Hypothalamus (tissue), 51 donors: ENCODE results near the gene RAB13.
"Not testable (repeated sequence)": the region's sequence is repeated elsewhere in the genome, so short reads cannot be mapped to it uniquely, and the experiment has no call there.

ENCODE experiments used
- DNase-seq, 51 donors: peaks; one replicate each; lab custom pipeline; 2025; lab: John Stamatoyannopoulos, UW

Gene RAB13

GRCh38 chr1:153985941-153986761, at the start of gene RAB13:
Gene RAB13 (minus strand): TSS chr1:153986339. CDS start chr1:153986236, 103 bp downstream.
- peak in 46 of 51 donors; percentile 17 to 83 (median 66) for DNase-seq

- not testable (repeated sequence) for DNase-seq
Observed at GRCh38 chr1:154033697-154034096, 47.6 kb upstream of the RAB13 start.

GRCh38 chr1:154019940-154020339, 33.8 kb upstream of the RAB13 start:
- DNase-seq, result no peak

GRCh38 chr1:154019269-154019668, 33.1 kb upstream of the RAB13 start:
- no peak for DNase-seq

- DNase-seq, result no peak
Observed at GRCh38 chr1:154014154-154014907, 28.2 kb upstream of the RAB13 start.

- not testable (repeated sequence) for DNase-seq
Observed at GRCh38 chr1:154012543-154012942, 26.4 kb upstream of the RAB13 start.

GRCh38 chr1:154012129-154012528, 26.0 kb upstream of the RAB13 start:
- DNase-seq, result no peak

- no peak for DNase-seq
Observed at GRCh38 chr1:154006136-154006535, 20.0 kb upstream of the RAB13 start.

GRCh38 chr1:154000420-154000819, 14.3 kb upstream of the RAB13 start:
- no peak for DNase-seq

- DNase-seq, result not testable (repeated sequence)
Observed at GRCh38 chr1:153996882-153997281, 10.7 kb upstream of the RAB13 start.

GRCh38 chr1:153995640-153996039, 9.5 kb upstream of the RAB13 start:
- DNase-seq, result no peak

- DNase-seq, result no peak
Observed at GRCh38 chr1:153995202-153995601, 9.1 kb upstream of the RAB13 start.

- no peak for DNase-seq
Observed at GRCh38 chr1:153991806-153992205, 5.7 kb upstream of the RAB13 start.

- no peak for DNase-seq
Observed at GRCh38 chr1:153991151-153991630, 5.1 kb upstream of the RAB13 start.

- peak; percentile 22 to 97 (median 79) for DNase-seq
Observed at GRCh38 chr1:153990468-153991150, 4.5 kb upstream of the RAB13 start, which contains the start of gene RPS27. Gene RPS27 (plus strand): TSS chr1:153990762. CDS start chr1:153990797, 35 bp downstream.

GRCh38 chr1:153987621-153988020, 1.5 kb upstream of the RAB13 start:
- no peak for DNase-seq

- DNase-seq, result peak in 11 of 51 donors; percentile 7 to 49 (median 25)
Observed at GRCh38 chr1:153985341-153985912, 712 bp downstream of the RAB13 start.

- DNase-seq, result no peak
Observed at GRCh38 chr1:153984123-153984894, 1.8 kb downstream of the RAB13 start.

- not testable (repeated sequence) for DNase-seq
Observed at GRCh38 chr1:153981735-153982134, 4.4 kb downstream of the RAB13 start.

GRCh38 chr1:153979091-153979490, 7.0 kb downstream of the RAB13 start:
- DNase-seq, result not testable (repeated sequence)
